ENCODE measurements around the gene APOBEC3G. TPM values are rescaled to one million over a fixed set of nuclear protein-coding genes. Genes with fewer than 3 reads are reported as not detected.

Gene APOBEC3G
- total and polyA plus RNA-seq, 2 of the 4 experiments (the other 2 are of a cell fraction) = 5.3 to 7.0 TPM

- Histone ChIP-seq H3K9me3 (ENCODE audit: control insufficient read depth, insufficient read depth, low read length) (no peaks in the 10 kb centered on the region), H3K18ac (ENCODE audit: low read depth, low read length) (no peak overlapping the region), H2AK9ac (replicated peaks; ENCODE audit: low read depth, low read length, poor library complexity) (no peak overlapping the region), H3K56ac (ENCODE audit: extremely low read depth, insufficient read depth, low read length) (no peak overlapping the region), H4K5ac (ENCODE audit: low read depth, low read length) (no peak overlapping the region), H3K23ac (ENCODE audit: low read depth, low read length) (no peak overlapping the region), H2BK20ac (ENCODE audit: low read depth, low read length) (no peak overlapping the region), H3K4ac (ENCODE audit: low read depth, low read length) (no peak overlapping the region), H2BK5ac (ENCODE audit: low read depth, low read length, poor library complexity, severe bottlenecking) (no peak overlapping the region), H2AK5ac (ENCODE audit: low read depth, low read length) (no peak overlapping the region), H4K8ac (ENCODE audit: low read depth in 2 of 2, low read length in 2 of 2) (no peak overlapping the region), H3K27ac (ENCODE audit: insufficient read depth, low read length) (no peak overlapping the region), H3K79me1 (ENCODE audit: low read depth in 1 of 2, low read length in 2 of 2) (no peaks in the 10 kb centered on the region), H2BK15ac (ENCODE audit: low read depth, low read length) (no peak overlapping the region), H4K20me1 (ENCODE audit: insufficient read depth, low read length) (no peaks in the 10 kb centered on the region), H3K9me1 (ENCODE audit: insufficient read depth, low read length) (no peaks in the 10 kb centered on the region), H3K4me3 (ENCODE audit: insufficient read depth, low read depth, low read length) (no peak overlapping the region), H3K36me3 (ENCODE audit: control insufficient read depth, insufficient read depth, low read length) (no peaks in the 10 kb centered on the region), H3K4me2 (ENCODE audit: low read depth, low read length) (no peak overlapping the region), H4K91ac (ENCODE audit: insufficient read depth, low read depth, low read length) (no peak overlapping the region), H3K9ac (ENCODE audit: low read depth, low read length) (no peak overlapping the region), H3K14ac (replicated peaks; ENCODE audit: low read depth, low read length) (no peak overlapping the region), H2AFZ (replicated peaks; ENCODE audit: low read length, poor library complexity) (no peak overlapping the region), H2BK120ac (ENCODE audit: low read depth, low read length) (no peak overlapping the region), H3K4me1 (ENCODE audit: control insufficient read depth, insufficient read depth, low read length) (peaks cover 8% of the 10 kb centered on the region), H3K27me3 (ENCODE audit: control insufficient read depth, insufficient read depth, low read length) (no peaks in the 10 kb centered on the region)
- 77% methylated on average over 9 of the region's 17 CpGs; no CpG with 5 or more reads in 1 of the 2 experiments for WGBS, 2 experiments (ENCODE audit: extremely low coverage in 2 of 2, insufficient read length in 1 of 2)
- intact Hi-C loops (cut with micrococcal nuclease) = no loop called here
- dilution Hi-C loops (cut with HindIII; ENCODE audit: low sequenced_read_pairs, unreplicated experiment) = no loop called here
- no TSS peak for BruUV-seq (replicated peaks)
- CTCF ChIA-PET = no interaction called here
- POLR2A ChIA-PET (ENCODE audit: unreplicated experiment) = no interaction called here
- DNase-seq (no peak), ATAC-seq (ENCODE audit: low read depth) (no peak)
- TF ChIP-seq ELK1 (IDR thresholded peaks at IDR 0.05; ENCODE audit: borderline replicate concordance, low read depth, low read length) (no peak), RFX5 (IDR thresholded peaks at IDR 0.05; ENCODE audit: low read depth, low read length) (no peak), NFE2L2 (IDR thresholded peaks at IDR 0.05; ENCODE audit: low read depth, low read length) (no peak), MAFK (IDR thresholded peaks at IDR 0.05; ENCODE audit: low read depth, low read length) (no peak), BHLHE40 (IDR thresholded peaks at IDR 0.05; ENCODE audit: low read depth, low read length) (no peak), CEBPB (IDR thresholded peaks at IDR 0.05; ENCODE audit: low read depth, low read length) (no peak), POLR2A (IDR thresholded peaks at IDR 0.05; ENCODE audit: low read depth, low read length) (no peak), MXI1 (IDR thresholded peaks at IDR 0.05; ENCODE audit: borderline replicate concordance, low read depth, low read length) (no peak), CHD1 (IDR thresholded peaks at IDR 0.05; ENCODE audit: low read depth, low read length) (no peak), RCOR1 (IDR thresholded peaks at IDR 0.05; ENCODE audit: insufficient replicate concordance, low read length) (no peak), CTCF (conservative IDR thresholded peaks at IDR 0.05; ENCODE audit: low read depth, low read length) (no peak), FOS (IDR thresholded peaks at IDR 0.05; ENCODE audit: low read depth, low read length) (no peak)
- in situ Hi-C loops (cut with MboI; ENCODE audit: low sequenced_read_pairs) = no loop called here
These were observed 56.8 kb downstream of the APOBEC3G start for GRCh38 chr22:39133871-39134270.
